PC-9 (cell line): ENCODE data around the gene TMEM117.

Source experiments
- EZH2 ChIP-seq: fragments of 200-600 bp; sonication (generic); IDR thresholded peaks from 2 replicates; pipeline ENCODE4 v1.8.0; 2017; ENCODE audit warnings: antibody characterized with exemption, low read depth
- TF ChIP-seq, protein P1 (sequence below): fragments of 200-600 bp; sonication (generic); conservative IDR thresholded peaks from 2 replicates; pipeline ENCODE4 v1.6.1; 2017; ENCODE audit warnings: mixed run types, antibody characterized with exemption, mild to moderate bottlenecking, moderate library complexity

DNA sequence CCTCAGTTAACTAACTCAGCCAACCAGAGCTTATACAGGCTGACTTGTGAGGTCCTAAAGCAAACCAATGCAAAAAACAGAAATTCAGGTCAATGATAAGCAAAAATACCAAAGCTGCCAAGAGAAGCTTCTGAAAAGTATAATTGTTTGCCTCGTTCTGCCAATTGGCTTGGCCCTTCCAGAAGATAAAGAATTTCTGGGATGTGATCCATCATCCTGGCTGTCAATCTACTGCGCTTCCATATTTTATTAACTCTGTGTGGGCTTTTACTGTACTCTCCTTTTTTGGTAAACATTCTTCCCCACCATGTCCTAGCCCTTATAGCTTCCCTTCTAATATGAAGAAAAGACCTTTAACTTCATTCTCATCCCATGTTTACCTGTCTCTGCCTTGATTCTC, 387.9 kb downstream of the TMEM117 start:
- TF ChIP-seq, protein P1, sequence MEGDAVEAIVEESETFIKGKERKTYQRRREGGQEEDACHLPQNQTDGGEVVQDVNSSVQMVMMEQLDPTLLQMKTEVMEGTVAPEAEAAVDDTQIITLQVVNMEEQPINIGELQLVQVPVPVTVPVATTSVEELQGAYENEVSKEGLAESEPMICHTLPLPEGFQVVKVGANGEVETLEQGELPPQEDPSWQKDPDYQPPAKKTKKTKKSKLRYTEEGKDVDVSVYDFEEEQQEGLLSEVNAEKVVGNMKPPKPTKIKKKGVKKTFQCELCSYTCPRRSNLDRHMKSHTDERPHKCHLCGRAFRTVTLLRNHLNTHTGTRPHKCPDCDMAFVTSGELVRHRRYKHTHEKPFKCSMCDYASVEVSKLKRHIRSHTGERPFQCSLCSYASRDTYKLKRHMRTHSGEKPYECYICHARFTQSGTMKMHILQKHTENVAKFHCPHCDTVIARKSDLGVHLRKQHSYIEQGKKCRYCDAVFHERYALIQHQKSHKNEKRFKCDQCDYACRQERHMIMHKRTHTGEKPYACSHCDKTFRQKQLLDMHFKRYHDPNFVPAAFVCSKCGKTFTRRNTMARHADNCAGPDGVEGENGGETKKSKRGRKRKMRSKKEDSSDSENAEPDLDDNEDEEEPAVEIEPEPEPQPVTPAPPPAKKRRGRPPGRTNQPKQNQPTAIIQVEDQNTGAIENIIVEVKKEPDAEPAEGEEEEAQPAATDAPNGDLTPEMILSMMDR = no peak
- TF ChIP-seq EZH2 = no peak
